ENCODE measurements around the gene MTMR4. TPM values are rescaled to one million over a fixed set of nuclear protein-coding genes. Genes with fewer than 3 reads are reported as not detected.
"Not testable (repeated sequence)": the region's sequence is repeated elsewhere in the genome, so short reads cannot be mapped to it uniquely, and the experiment has no call there.

The MTMR4 gene
- total RNA-seq: 10 to 100 TPM; 47.7 to 48.6 TPM

DNA sequence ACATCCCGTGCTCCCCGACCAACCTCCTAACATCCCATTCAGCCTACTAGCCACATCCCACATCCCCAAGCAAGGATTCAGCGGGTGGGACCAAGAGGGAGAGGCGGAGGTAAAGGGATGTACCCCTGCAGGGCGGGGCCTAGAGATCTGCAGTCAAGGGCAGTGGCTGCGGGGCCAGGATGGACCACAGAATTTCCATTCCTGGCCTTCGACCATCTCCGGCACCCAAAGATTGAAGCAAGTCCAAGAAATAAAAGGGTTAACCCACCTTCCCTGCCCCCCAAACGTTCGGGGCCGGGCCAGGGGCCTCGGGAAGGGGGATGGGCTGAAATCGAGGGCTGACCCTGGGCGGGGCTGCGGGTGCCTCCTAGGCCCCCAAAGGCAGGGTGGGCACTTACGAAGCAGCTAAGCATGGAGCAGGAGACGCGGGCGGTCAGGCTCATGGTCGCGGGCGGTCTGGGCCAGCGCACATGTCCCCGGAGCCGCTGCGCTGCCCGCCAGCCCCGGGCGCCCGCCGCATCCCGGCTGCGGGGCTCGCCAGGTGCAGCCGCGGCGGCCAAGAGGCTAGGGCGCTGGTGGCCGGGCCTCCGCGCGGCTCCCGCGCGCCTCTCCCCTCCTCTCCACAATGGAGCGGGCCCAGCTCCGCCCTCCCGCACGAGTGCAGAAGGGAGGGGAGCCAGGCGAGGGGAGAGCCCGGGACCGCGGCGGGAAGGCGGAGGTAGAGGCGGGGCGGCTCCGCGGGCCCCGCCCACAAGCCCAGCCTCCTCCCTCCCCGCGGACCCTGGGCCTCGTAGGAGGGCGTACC, at the start of gene MTMR4:
TSS of gene MTMR4 (minus strand) at position 674 of the 805 bp plus-strand sequence. CDS start at position 443, 231 bp downstream.
- POLR2A ChIA-PET: interaction anchor here (0.9 to 5.6 kb wide), 6 partner anchors 9 to 1105 kb away, joined by 3 to 51 read pairs (median 4); partner anchors contain the start of gene SUPT4H1
- H3K4me1 Mint-ChIP-seq (ENCODE audit: low read depth): peaks cover 71% of the 10 kb centered on the region
- no peaks in the 10 kb centered on the region for H3K27me3 Mint-ChIP-seq (ENCODE audit: low read depth)
- ATAC-seq: peak; percentile 25
- peaks cover 30% of the 10 kb centered on the region for H3K36me3 Mint-ChIP-seq (ENCODE audit: low read depth)
- no peaks in the 10 kb centered on the region for H3K9me3 Mint-ChIP-seq (ENCODE audit: insufficient read depth)
- peak; percentile 78 for DNase-seq
- CTCF ChIA-PET: interaction anchor here (0.7 to 2.5 kb wide), 9 partner anchors 13 to 266 kb away, joined by 3 to 11 read pairs (median 4); partner anchors contain the start of gene HSF5
- H3K27ac Mint-ChIP-seq: peak within 1 kb of the TSS; percentile 80
- H3K4me3 Mint-ChIP-seq: peak within 1 kb of the TSS; percentile 86

- no peak overlapping the region for H3K27ac Mint-ChIP-seq
- peaks cover 4% of the 10 kb centered on the region for H3K27me3 Mint-ChIP-seq (ENCODE audit: low read depth)
- CTCF ChIA-PET: no interaction called here
- no peak for ATAC-seq
- no peak for DNase-seq
- H3K4me3 Mint-ChIP-seq: no peak overlapping the region
- POLR2A ChIA-PET: interaction anchor here (1.6 kb wide), 1 partner anchor 71 kb away, joined by 5 read pairs; no protein-coding TSS in a partner anchor
- H3K36me3 Mint-ChIP-seq (ENCODE audit: low read depth): no peaks in the 10 kb centered on the region
- H3K9me3 Mint-ChIP-seq (ENCODE audit: insufficient read depth): no peaks in the 10 kb centered on the region
- peaks cover 7% of the 10 kb centered on the region for H3K4me1 Mint-ChIP-seq (ENCODE audit: low read depth)
Observed at GRCh38 chr17:58560511-58560910, 46.1 kb upstream of the MTMR4 start.

- no peak for DNase-seq
- ChIA-PET POLR2A (no interaction called here), CTCF (no interaction called here)
- Mint-ChIP-seq H3K27ac (no peak overlapping the region), H3K4me1 (ENCODE audit: low read depth) (peaks cover 7% of the 10 kb centered on the region), H3K36me3 (ENCODE audit: low read depth) (no peaks in the 10 kb centered on the region), H3K9me3 (ENCODE audit: insufficient read depth) (no peaks in the 10 kb centered on the region), H3K4me3 (no peak overlapping the region), H3K27me3 (ENCODE audit: low read depth) (peaks cover 2% of the 10 kb centered on the region)
- ATAC-seq: no peak
Observed at GRCh38 chr17:58557981-58558380, 43.5 kb upstream of the MTMR4 start.

- Mint-ChIP-seq H3K27ac (no peak overlapping the region), H3K4me3 (no peak overlapping the region), H3K9me3 (ENCODE audit: insufficient read depth) (no peaks in the 10 kb centered on the region), H3K27me3 (ENCODE audit: low read depth) (peaks cover 4% of the 10 kb centered on the region), H3K36me3 (ENCODE audit: low read depth) (no peaks in the 10 kb centered on the region), H3K4me1 (ENCODE audit: low read depth) (peaks cover 7% of the 10 kb centered on the region)
- DNase-seq (no peak), ATAC-seq (no peak)
- ChIA-PET CTCF (interaction anchor here (1.2 to 2.6 kb wide), 2 partner anchors 12 to 21 kb away, joined by 3 to 7 read pairs; a partner anchor contains a TSS), POLR2A (no interaction called here)
Observed at GRCh38 chr17:58556833-58557250, 42.4 kb upstream of the MTMR4 start.

GRCh38 chr17:58555109-58555508, 40.7 kb upstream of the MTMR4 start:
- H3K4me3 Mint-ChIP-seq; H3K27me3 Mint-ChIP-seq (ENCODE audit: low read depth); H3K27ac Mint-ChIP-seq; H3K36me3 Mint-ChIP-seq (ENCODE audit: low read depth); DNase-seq; H3K9me3 Mint-ChIP-seq (ENCODE audit: insufficient read depth); H3K4me1 Mint-ChIP-seq (ENCODE audit: low read depth); POLR2A ChIA-PET; ATAC-seq: not testable (repeated sequence)
- CTCF ChIA-PET: interaction anchor here (2.6 kb wide), 1 partner anchor 23 kb away, joined by 7 read pairs; no protein-coding TSS in a partner anchor

DNA sequence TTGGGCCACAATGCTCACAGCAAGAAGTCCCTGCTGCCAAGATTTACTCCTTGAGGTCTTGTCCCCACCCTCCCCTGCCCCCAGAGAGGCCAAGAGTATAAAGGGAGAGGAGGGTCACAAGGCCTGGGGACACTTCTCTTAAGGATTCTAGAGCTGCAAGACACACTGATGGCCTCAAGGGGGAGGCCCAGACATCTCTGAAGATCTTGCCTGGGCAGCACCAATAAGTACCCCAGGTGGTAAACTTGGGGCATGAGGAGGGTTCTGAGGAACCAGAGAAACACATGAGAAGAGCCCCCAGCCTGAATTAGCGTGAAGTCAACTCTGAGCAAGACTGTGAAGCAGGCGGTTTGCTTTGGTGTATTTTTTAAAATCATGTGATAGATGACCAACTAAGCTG, 26.8 kb upstream of the MTMR4 start:
- peak; percentile 65 for ATAC-seq
- CTCF ChIA-PET: interaction anchor here (0.8 to 2.2 kb wide), 7 partner anchors 9 to 124 kb away, joined by 3 to 9 read pairs (median 3); partner anchors contain the start of gene RNF43
- Mint-ChIP-seq H3K27me3 (ENCODE audit: low read depth) (peaks cover 12% of the 10 kb centered on the region), H3K36me3 (ENCODE audit: low read depth) (no peaks in the 10 kb centered on the region), H3K27ac (no peak overlapping the region), H3K4me3 (no peak overlapping the region), H3K4me1 (ENCODE audit: low read depth) (no peaks in the 10 kb centered on the region), H3K9me3 (ENCODE audit: insufficient read depth) (no peaks in the 10 kb centered on the region)
- POLR2A ChIA-PET: interaction anchor here (1.2 to 2.3 kb wide), 3 partner anchors 90 to 151 kb away, joined by 4 to 7 read pairs (median 5); partner anchors contain the start of gene RAD51C
- DNase-seq: no peak

GRCh38 chr17:58539698-58540097, 25.3 kb upstream of the MTMR4 start:
- POLR2A ChIA-PET: interaction anchor here (2.1 to 2.3 kb wide), 2 partner anchors 91 to 92 kb away, joined by 6 to 7 read pairs; no protein-coding TSS in a partner anchor
- CTCF ChIA-PET: no interaction called here

GRCh38 chr17:58538811-58539409, 24.5 kb upstream of the MTMR4 start:
- Mint-ChIP-seq H3K9me3 (ENCODE audit: insufficient read depth) (no peaks in the 10 kb centered on the region), H3K4me3 (no peak overlapping the region), H3K27ac (no peak overlapping the region), H3K4me1 (ENCODE audit: low read depth) (no peaks in the 10 kb centered on the region), H3K27me3 (ENCODE audit: low read depth) (peaks cover 26% of the 10 kb centered on the region), H3K36me3 (ENCODE audit: low read depth) (no peaks in the 10 kb centered on the region)
- DNase-seq (no peak), ATAC-seq (no peak)
- CTCF ChIA-PET: interaction anchor here (1.0 kb wide), 1 partner anchor 11 kb away, joined by 3 read pairs; no protein-coding TSS in a partner anchor
- POLR2A ChIA-PET: interaction anchor here (2.1 kb wide), 1 partner anchor 93 kb away, joined by 6 read pairs; no protein-coding TSS in a partner anchor

More at GRCh38 chr17:58539698-58540097, 25.3 kb upstream of the MTMR4 start:
- Mint-ChIP-seq H3K9me3 (ENCODE audit: insufficient read depth) (no peaks in the 10 kb centered on the region), H3K36me3 (ENCODE audit: low read depth) (no peaks in the 10 kb centered on the region), H3K27ac (no peak overlapping the region), H3K27me3 (ENCODE audit: low read depth) (peaks cover 23% of the 10 kb centered on the region), H3K4me1 (ENCODE audit: low read depth) (no peaks in the 10 kb centered on the region), H3K4me3 (no peak overlapping the region)
- ATAC-seq (no peak), DNase-seq (no peak)

DNA sequence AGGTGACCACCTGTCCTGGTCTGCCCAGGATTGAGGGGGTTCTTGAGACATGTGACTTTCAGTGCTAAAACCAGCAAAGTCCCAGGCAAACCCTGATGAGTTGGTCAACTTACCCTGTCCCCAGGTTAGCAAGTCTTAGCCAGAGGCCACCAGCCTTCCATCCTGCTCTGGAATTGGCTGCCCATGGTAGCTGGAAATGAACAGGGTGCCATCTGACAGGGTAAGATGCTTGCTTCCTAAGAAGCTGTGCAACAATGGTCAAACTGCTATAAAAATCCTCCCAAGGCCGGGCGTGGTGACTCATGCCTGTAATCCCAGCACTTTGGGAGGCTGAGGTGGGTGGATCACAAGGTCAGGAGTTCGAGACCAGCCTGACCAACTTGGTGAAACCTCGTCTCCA, 22.8 kb upstream of the MTMR4 start:
- Mint-ChIP-seq H3K27me3 (ENCODE audit: low read depth) (peaks cover 38% of the 10 kb centered on the region), H3K9me3 (ENCODE audit: insufficient read depth) (no peaks in the 10 kb centered on the region), H3K4me3 (no peak overlapping the region), H3K27ac (no peak overlapping the region), H3K4me1 (ENCODE audit: low read depth) (no peaks in the 10 kb centered on the region), H3K36me3 (ENCODE audit: low read depth) (no peaks in the 10 kb centered on the region)
- ATAC-seq (no peak), DNase-seq (no peak)
- POLR2A ChIA-PET: interaction anchor here (1.2 kb wide), 1 partner anchor 95 kb away, joined by 5 read pairs; no protein-coding TSS in a partner anchor
- CTCF ChIA-PET: interaction anchor here (1.6 to 2.0 kb wide), 2 partner anchors 10 to 41 kb away, joined by 4 to 7 read pairs; no protein-coding TSS in a partner anchor

- peaks cover 39% of the 10 kb centered on the region for H3K27me3 Mint-ChIP-seq (ENCODE audit: low read depth)
- ATAC-seq: no peak
- no peak overlapping the region for H3K27ac Mint-ChIP-seq
- ChIA-PET CTCF (interaction anchor here (1.6 to 2.0 kb wide), 2 partner anchors 9 to 41 kb away, joined by 4 to 7 read pairs; no protein-coding TSS in a partner anchor), POLR2A (interaction anchor here (1.2 kb wide), 1 partner anchor 95 kb away, joined by 5 read pairs; no protein-coding TSS in a partner anchor)
- H3K36me3 Mint-ChIP-seq (ENCODE audit: low read depth): no peaks in the 10 kb centered on the region
- H3K4me1 Mint-ChIP-seq (ENCODE audit: low read depth): no peaks in the 10 kb centered on the region
- H3K4me3 Mint-ChIP-seq: no peak overlapping the region
- no peaks in the 10 kb centered on the region for H3K9me3 Mint-ChIP-seq (ENCODE audit: insufficient read depth)
- DNase-seq: no peak
Observed at GRCh38 chr17:58536542-58536941, 22.1 kb upstream of the MTMR4 start.

- Mint-ChIP-seq H3K27me3 (ENCODE audit: low read depth) (peaks cover 44% of the 10 kb centered on the region), H3K4me3 (no peak overlapping the region), H3K36me3 (ENCODE audit: low read depth) (no peaks in the 10 kb centered on the region), H3K4me1 (ENCODE audit: low read depth) (no peaks in the 10 kb centered on the region), H3K27ac (no peak overlapping the region), H3K9me3 (ENCODE audit: insufficient read depth) (no peaks in the 10 kb centered on the region)
- DNase-seq: no peak
- POLR2A ChIA-PET: interaction anchor here (3.0 kb wide), 1 partner anchor 97 kb away, joined by 16 read pairs; no protein-coding TSS in a partner anchor
- no peak for ATAC-seq
- CTCF ChIA-PET: interaction anchor here (1.2 to 3.4 kb wide), 3 partner anchors 9 to 53 kb away, joined by 3 to 14 read pairs (median 4); a partner anchor contains a TSS
Observed at GRCh38 chr17:58535431-58535830, 21.0 kb upstream of the MTMR4 start.
